Measurements from ENCODE around the gene UCHL1.

Gene UCHL1

GRCh38 chr4:41296995-41297394 lies 40.3 kb downstream of the UCHL1 start:
- Histone ChIP-seq H3K27ac (replicated peaks) (no peak overlapping the region), H3K4me3 (replicated peaks; ENCODE audit: insufficient read depth, low read length) (no peak overlapping the region), H3K27me3 (ENCODE audit: insufficient read depth, poor library complexity, severe bottlenecking) (no peaks in the 10 kb centered on the region)
- no peak for DNase-seq (ENCODE audit: low read depth in 1 of 2, low spot score in 1 of 2)
- no peak for TF ChIP-seq GABPA (IDR thresholded peaks at IDR 0.05; ENCODE audit: low read depth)
- TF ChIP-seq SPI1 (IDR thresholded peaks at IDR 0.05; ENCODE audit: borderline replicate concordance, low read depth): no peak
- no peak for TF ChIP-seq POLR2AphosphoS5 (IDR thresholded peaks at IDR 0.05; ENCODE audit: low read depth)
- no peak for TF ChIP-seq REST (IDR thresholded peaks at IDR 0.05; ENCODE audit: insufficient replicate concordance, low read depth)
- no peak for TF ChIP-seq CTCF (IDR thresholded peaks at IDR 0.05; ENCODE audit: insufficient read depth, low read length)

- Histone ChIP-seq H3K4me3 (replicated peaks; ENCODE audit: insufficient read depth, low read length) (no peak overlapping the region), H3K27ac (replicated peaks) (no peak overlapping the region), H3K27me3 (ENCODE audit: insufficient read depth, poor library complexity, severe bottlenecking) (no peaks in the 10 kb centered on the region)
- DNase-seq (ENCODE audit: low read depth in 1 of 2, low spot score in 1 of 2): no peak
- TF ChIP-seq CTCF (IDR thresholded peaks at IDR 0.05; ENCODE audit: insufficient read depth, low read length) (no peak), POLR2AphosphoS5 (IDR thresholded peaks at IDR 0.05; ENCODE audit: low read depth) (no peak), SPI1 (IDR thresholded peaks at IDR 0.05; ENCODE audit: borderline replicate concordance, low read depth) (no peak), GABPA (IDR thresholded peaks at IDR 0.05; ENCODE audit: low read depth) (no peak), REST (IDR thresholded peaks at IDR 0.05; ENCODE audit: insufficient replicate concordance, low read depth) (no peak)
Measured at GRCh38 chr4:41297832-41298231, 41.1 kb downstream of the UCHL1 start.

GRCh38 chr4:41299486-41299885 lies 42.8 kb downstream of the UCHL1 start:
- TF ChIP-seq POLR2AphosphoS5 (IDR thresholded peaks at IDR 0.05; ENCODE audit: low read depth): no peak
- no peak for TF ChIP-seq CTCF (IDR thresholded peaks at IDR 0.05; ENCODE audit: insufficient read depth, low read length)
- no peak for TF ChIP-seq REST (IDR thresholded peaks at IDR 0.05; ENCODE audit: insufficient replicate concordance, low read depth)
- no peak for TF ChIP-seq GABPA (IDR thresholded peaks at IDR 0.05; ENCODE audit: low read depth)
- TF ChIP-seq SPI1 (IDR thresholded peaks at IDR 0.05; ENCODE audit: borderline replicate concordance, low read depth): no peak
- no peaks in the 10 kb centered on the region for H3K27me3 ChIP-seq (ENCODE audit: insufficient read depth, poor library complexity, severe bottlenecking)
- H3K27ac ChIP-seq (replicated peaks): no peak overlapping the region
- no peak overlapping the region for H3K4me3 ChIP-seq (replicated peaks; ENCODE audit: insufficient read depth, low read length)
- no peak for DNase-seq (ENCODE audit: low read depth in 1 of 2, low spot score in 1 of 2)

Data from HL-60 (cell line).